H1 (cell line): ENCODE data around the gene KIAA1671. TPM values are rescaled to one million over a fixed set of nuclear protein-coding genes. Genes with fewer than 3 reads are reported as not detected.
A peak's percentile ranks its signal among the peaks of the same experiment; 100 is the strongest.

Experiments used
- CTCF ChIA-PET: fragments of 300-600 bp; sonication (Branson Sonifier 250); formaldehyde crosslinking; loops from one replicate; lab custom pipeline; 2021; ENCODE audit not compliant: partially characterized antibody; lab: Charles Lee
- POLR2A ChIA-PET: fragments of 300-600 bp; sonication (Branson Sonifier 250); formaldehyde crosslinking; loops from one replicate; lab custom pipeline; 2021; ENCODE audit warnings: inconsistent platforms; ENCODE audit not compliant: partially characterized antibody; lab: Charles Lee
- DNase-seq, 2 experiments: peaks; one replicate each; pipeline versions ENCODE4 v3.0.0 to v3.0.0-alpha.2; 2010 to 2022; ENCODE audit warnings: low spot score in 2 of 2, low read depth in 1 of 2, mixed read lengths in 1 of 2
- FAIRE-seq: peaks from 2 replicates; lab custom pipeline; 2011; peaks lifted over from hg19 to GRCh38; lab: Jason Lieb, UNC
- H2AFZ ChIP-seq: 2 replicates; pipeline ENCODE4 v1.8.1; 2012; ENCODE audit warnings: low read length, inconsistent platforms
- H2AK5ac ChIP-seq: 2 replicates; pipeline ENCODE4 v1.6.1; 2013; ENCODE audit warnings: low read depth, low read length
- H2BK120ac ChIP-seq: replicated peaks from 2 replicates; pipeline ENCODE3; 2013; ENCODE audit warnings: low read depth, low read length, inconsistent platforms
- H2BK12ac ChIP-seq: 2 replicates; pipeline ENCODE4 v1.6.1; 2013; ENCODE audit warnings: low read depth, low read length
- H2BK15ac ChIP-seq: 2 replicates; pipeline ENCODE4 v1.6.1; 2013; ENCODE audit warnings: low read length
- H2BK20ac ChIP-seq: 2 replicates; pipeline ENCODE4 v1.6.1; 2013; ENCODE audit warnings: low read length
- H2BK5ac ChIP-seq: 2 replicates; pipeline ENCODE4 v1.6.1; 2013; ENCODE audit warnings: low read depth, low read length
- H3K14ac ChIP-seq: 2 replicates; pipeline ENCODE4 v1.6.1; 2013; ENCODE audit warnings: inconsistent platforms; ENCODE audit not compliant: insufficient read length
- H3K18ac ChIP-seq: 2 replicates; pipeline ENCODE4 v1.6.1; 2013; ENCODE audit warnings: low read length; ENCODE audit errors: extremely low read depth
- H3K23ac ChIP-seq: 2 replicates; pipeline ENCODE4 v1.6.1; 2013; ENCODE audit warnings: inconsistent platforms; ENCODE audit not compliant: insufficient read length
- H3K23me2 ChIP-seq: 2 replicates; pipeline ENCODE4 v1.6.1; 2013; ENCODE audit warnings: low read depth, low read length
- H3K27ac ChIP-seq: 2 replicates; pipeline ENCODE4 v1.6.1; 2011; ENCODE audit warnings: low read depth, low read length, inconsistent platforms
- H3K27me3 ChIP-seq, 4 experiments: replicated peaks in 1 of 4; 1 replicate in 1 of 4; 2 replicates in 3 of 4; pipeline versions ENCODE4 v1.6.1 to v1.8.1; 2011 to 2013; ENCODE audit warnings: low read length in 3 of 4, mild to moderate bottlenecking in 3 of 4, inconsistent platforms in 2 of 4, mixed read lengths in 2 of 4, moderate library complexity in 1 of 4; ENCODE audit not compliant: control insufficient read depth in 3 of 4, insufficient read depth in 3 of 4; ENCODE audit errors: extremely low read depth in 1 of 4
- H3K36me3 ChIP-seq, 4 experiments: 2 replicates each; pipeline versions ENCODE4 v1.6.1 to v1.8.1; 2011 to 2013; ENCODE audit warnings: mild to moderate bottlenecking in 4 of 4, low read length in 3 of 4, moderate library complexity in 2 of 4, control low read depth in 1 of 4, inconsistent platforms in 1 of 4; ENCODE audit not compliant: insufficient read depth in 4 of 4, control insufficient read depth in 2 of 4
- H3K4ac ChIP-seq: replicated peaks from 2 replicates; pipeline ENCODE3; 2013; ENCODE audit warnings: low read length, low read depth, mixed read lengths, inconsistent platforms; ENCODE audit not compliant: insufficient read length
- H3K4me1 ChIP-seq, 4 experiments: replicated peaks in 1 of 4; 1 replicate in 1 of 4; 2 replicates in 3 of 4; pipeline versions ENCODE4 v1.6.1 to v1.8.1; 2011 to 2013; ENCODE audit warnings: low read length in 3 of 4, inconsistent platforms in 2 of 4, mixed read lengths in 1 of 4; ENCODE audit not compliant: insufficient read depth in 4 of 4, control insufficient read depth in 3 of 4
- H3K4me2 ChIP-seq, 2 experiments: 2 replicates each; pipeline versions ENCODE4 v1.6.1 to v1.8.1; 2011 to 2013; ENCODE audit warnings: low read depth in 2 of 2, low read length in 2 of 2, control low read depth in 1 of 2, inconsistent platforms in 1 of 2, mild to moderate bottlenecking in 1 of 2; ENCODE audit not compliant: insufficient read depth in 1 of 2
- H3K4me3 ChIP-seq, 4 experiments: fragments of 200-600, 300-600 bp in 1 of 4; sonication (generic), shearing (Covaris generic), sonication (Bioruptor Twin) in 1 of 4; 2 replicates each; pipeline versions ENCODE4 v1.5.1 to v1.8.1; 2011 to 2016; ENCODE audit warnings: low read length in 4 of 4, low read depth in 3 of 4, control low read depth in 2 of 4, inconsistent platforms in 2 of 4, mild to moderate bottlenecking in 2 of 4, mixed read lengths in 1 of 4, moderate library complexity in 1 of 4; ENCODE audit not compliant: insufficient read depth in 2 of 4; ENCODE audit errors: extremely low read depth in 1 of 4
- H3K56ac ChIP-seq: replicated peaks from 2 replicates; pipeline ENCODE3; 2013; ENCODE audit warnings: low read depth, mild to moderate bottlenecking, mixed read lengths, low read length, inconsistent platforms; ENCODE audit not compliant: insufficient read length
- H3K79me1 ChIP-seq: 2 replicates; pipeline ENCODE4 v1.6.1; 2013; ENCODE audit warnings: low read depth, low read length, control low read depth
- H3K79me2 ChIP-seq, 2 experiments: 2 replicates each; pipeline versions ENCODE4 v1.6.1 to v1.8.1; 2012 to 2013; ENCODE audit warnings: low read length in 2 of 2, mild to moderate bottlenecking in 2 of 2, inconsistent platforms in 1 of 2; ENCODE audit not compliant: insufficient read depth in 2 of 2, control insufficient read depth in 1 of 2
- H3K9ac ChIP-seq, 4 experiments: replicated peaks in 1 of 4; 1 replicate in 1 of 4; 2 replicates in 3 of 4; pipeline versions ENCODE4 v1.6.1 to v1.8.1; 2011 to 2013; ENCODE audit warnings: low read depth in 3 of 4, low read length in 3 of 4, control low read depth in 2 of 4, mild to moderate bottlenecking in 2 of 4, moderate library complexity in 2 of 4, inconsistent platforms in 1 of 4; ENCODE audit errors: extremely low read depth in 1 of 4
- H3K9me3 ChIP-seq, 2 experiments: 2 replicates each; pipeline versions ENCODE4 v1.6.1 to v1.8.1; 2012 to 2013; ENCODE audit warnings: mild to moderate bottlenecking in 2 of 2, moderate library complexity in 2 of 2, control low read depth in 1 of 2, inconsistent platforms in 1 of 2, low read depth in 1 of 2, low read length in 1 of 2, mixed read lengths in 1 of 2; ENCODE audit not compliant: insufficient read depth in 2 of 2
- H4K20me1 ChIP-seq, 2 experiments: replicated peaks in 1 of 2; 2 replicates each; pipeline versions ENCODE3 to v1.8.1; 2011 to 2013; ENCODE audit warnings: inconsistent platforms in 2 of 2, low read length in 2 of 2, mild to moderate bottlenecking in 1 of 2; ENCODE audit not compliant: insufficient read depth in 2 of 2, control insufficient read depth in 1 of 2
- H4K5ac ChIP-seq: 2 replicates; pipeline ENCODE4 v1.6.1; 2013; ENCODE audit warnings: low read length, low read depth, mixed read lengths, inconsistent platforms; ENCODE audit not compliant: insufficient read length
- H4K8ac ChIP-seq: 2 replicates; pipeline ENCODE4 v1.8.0; 2013; ENCODE audit warnings: mild to moderate bottlenecking, moderate library complexity, low read length, inconsistent platforms; ENCODE audit not compliant: insufficient read depth; ENCODE audit errors: extremely low read depth
- H4K91ac ChIP-seq: replicated peaks from 2 replicates; pipeline ENCODE3; 2013; ENCODE audit warnings: low read length, mixed read lengths, inconsistent platforms; ENCODE audit not compliant: insufficient read length
- CTCF ChIP-seq, 3 experiments: IDR thresholded peaks; 1 replicate in 2 of 3; 2 replicates in 1 of 3; pipeline versions ENCODE4 v1.5.1 to v1.6.1; 2011; ENCODE audit warnings: low read length in 3 of 3, mild to moderate bottlenecking in 3 of 3, inconsistent platforms in 2 of 3, low read depth in 1 of 3, moderate library complexity in 1 of 3; ENCODE audit not compliant: insufficient read depth in 1 of 3; ENCODE audit errors: control extremely low read depth in 1 of 3
- RAD21 ChIP-seq, 2 experiments: IDR thresholded peaks in 1 of 2; conservative IDR thresholded peaks in 1 of 2; 2 replicates each; pipeline ENCODE4 v1.6.1; 2011; ENCODE audit warnings: low read depth in 2 of 2, low read length in 2 of 2, improper control_type of control experiment in 1 of 2, inconsistent platforms in 1 of 2, mild to moderate bottlenecking in 1 of 2, moderate library complexity in 1 of 2
- SP4 ChIP-seq: IDR thresholded peaks from 2 replicates; pipeline ENCODE4 v1.6.1; 2012; ENCODE audit warnings: low read length, inconsistent platforms
- TAF7 ChIP-seq: optimal IDR thresholded peaks from 2 replicates; pipeline ENCODE3; 2011; ENCODE audit warnings: low read depth, mild to moderate bottlenecking, inconsistent platforms, low read length, moderate library complexity, borderline replicate concordance
- YY1 ChIP-seq: IDR thresholded peaks from 2 replicates; pipeline ENCODE4 v1.6.1; 2011; ENCODE audit warnings: low read depth, mild to moderate bottlenecking, low read length
- WGBS, 2 experiments: shearing (Covaris generic) in 1 of 2; methylation state at CpG; one replicate each; pipeline versions ENCODE4 v1.1.6 to v1.1.7; 2013 to 2015; ENCODE audit warnings: low lambda C conversion rate in 2 of 2, mixed read lengths in 2 of 2, inconsistent platforms in 1 of 2, low coverage in 1 of 2, missing lambda C conversion rate in 1 of 2; ENCODE audit not compliant: insufficient replicate concordance in 2 of 2, insufficient coverage in 1 of 2, insufficient read length in 1 of 2; ENCODE audit errors: extremely low coverage in 1 of 2, missing lambda C conversion rate in 1 of 2; 5-methylcytosine and 5-hydroxymethylcytosine counted together
- polyA plus RNA-seq, 7 experiments: library from polyadenylated mRNA; depleted of rRNA in 3 of 7; stranded (reverse) in 5 of 7; unstranded in 2 of 7; fragments of >200 nt in 5 of 7; fragments of 200-250 nt in 2 of 7; gene quantifications; 1 replicate in 5 of 7; 2 replicates in 1 of 7; 4 replicates in 1 of 7; pipeline versions ENCODE4 v1.2.1 to v1.2.3, GENCODE V29; 2011 to 2013; ENCODE audit warnings: missing spikeins in 2 of 7, mixed read lengths in 2 of 7
- total RNA-seq: library from RNA; stranded (reverse); fragmentation: NEBNext Ultra II Directional; extraction: Animal tissue kit (Norgen Biotek cat#: 25700); gene quantifications from 2 replicates; pipeline ENCODE4 v1.2.1, GENCODE V29; 2021

KIAA1671 gene
- total and polyA plus RNA-seq, 2 of the 8 experiments (the other 6 are each of a cell fraction or from before 2014, with no cell fraction given): 6.4 to 23.9 TPM

- no peak overlapping the region for H3K18ac ChIP-seq
- H2BK15ac ChIP-seq: no peak overlapping the region
- no peak overlapping the region for H3K4me2 ChIP-seq
- no peaks in the 10 kb centered on the region for H3K79me1 ChIP-seq
- no peaks in the 10 kb centered on the region for H3K36me3 ChIP-seq
- H3K27ac ChIP-seq: no peak overlapping the region
- no peak overlapping the region for H4K8ac ChIP-seq
- no peak overlapping the region for H2BK120ac ChIP-seq
- no peak overlapping the region for H2AFZ ChIP-seq
- no peak overlapping the region for H2BK20ac ChIP-seq
- H3K56ac ChIP-seq: no peak overlapping the region
- H3K27me3 ChIP-seq: no peaks in the 10 kb centered on the region
- no peak overlapping the region for H3K4ac ChIP-seq
- DNase-seq (peak; percentile 54 to 89), FAIRE-seq (peak; percentile 92)
- H3K23me2 ChIP-seq: no peaks in the 10 kb centered on the region; the same call in 1 of the 2 replicates
- no peak overlapping the region for H2BK5ac ChIP-seq
- H3K4me3 ChIP-seq: no peak overlapping the region
- WGBS, 2 experiments: 62% methylated on average over 15 of the region's 15 CpGs; no CpG with 5 or more reads in 1 of the 2 experiments
- H3K9ac ChIP-seq: no peak overlapping the region
- ChIA-PET CTCF (interaction anchor here (0.6 to 5.7 kb wide), 42 partner anchors 8 to 565 kb away, joined by 3 to 43 read pairs (median 4); no protein-coding TSS in a partner anchor), POLR2A (interaction anchor here (1.9 kb wide), 1 partner anchor 10 kb away, joined by 4 read pairs; no protein-coding TSS in a partner anchor)
- no peaks in the 10 kb centered on the region for H4K20me1 ChIP-seq
- no peaks in the 10 kb centered on the region for H3K9me3 ChIP-seq
- H4K91ac ChIP-seq: no peak overlapping the region
- H2AK5ac ChIP-seq: no peak overlapping the region
- no peak overlapping the region for H3K14ac ChIP-seq
- H3K4me1 ChIP-seq: peaks cover 0 to 2% (median 0%) of the 10 kb centered on the region in 4 experiments; a peak in 3 of 7 replicates
- H2BK12ac ChIP-seq: no peak overlapping the region
- TF ChIP-seq YY1 (no peak), TAF7 (no peak), CTCF (IDR thresholded peaks at IDR 0.05; ENCODE audit: control extremely low read depth in 1 of 3, insufficient read depth in 1 of 3, low read depth in 1 of 3, low read length in 3 of 3) (peak; percentile 83 to 94 (median 91)), SP4 (no peak), RAD21 (IDR thresholded peaks at IDR 0.05 in 1 of 2, conservative IDR thresholded peaks at IDR 0.05 in 1 of 2; ENCODE audit: low read depth in 2 of 2, low read length in 2 of 2) (peak; percentile 89 to 96)
- H3K23ac ChIP-seq: no peak overlapping the region
- H4K5ac ChIP-seq: no peak overlapping the region
- H3K79me2 ChIP-seq: no peaks in the 10 kb centered on the region
These were observed 249.9 kb downstream of the KIAA1671 start for GRCh38 chr22:25202290-25202921.
